Smooth muscle cell of trachea (primary cell): ENCODE data around the gene SERTM2. TPM values are rescaled to one million over a fixed set of nuclear protein-coding genes. Genes with fewer than 3 reads are reported as not detected.

Experiments used
- total RNA-seq: library from RNA; depleted of rRNA; stranded (reverse); fragments of >200 nt; gene quantifications from 2 replicates; pipeline ENCODE4 v1.2.1, GENCODE V29; 2014

The SERTM2 gene
- under 0.01 TPM in 1 of 2 replicates, not detected in the other for total RNA-seq

DNA sequence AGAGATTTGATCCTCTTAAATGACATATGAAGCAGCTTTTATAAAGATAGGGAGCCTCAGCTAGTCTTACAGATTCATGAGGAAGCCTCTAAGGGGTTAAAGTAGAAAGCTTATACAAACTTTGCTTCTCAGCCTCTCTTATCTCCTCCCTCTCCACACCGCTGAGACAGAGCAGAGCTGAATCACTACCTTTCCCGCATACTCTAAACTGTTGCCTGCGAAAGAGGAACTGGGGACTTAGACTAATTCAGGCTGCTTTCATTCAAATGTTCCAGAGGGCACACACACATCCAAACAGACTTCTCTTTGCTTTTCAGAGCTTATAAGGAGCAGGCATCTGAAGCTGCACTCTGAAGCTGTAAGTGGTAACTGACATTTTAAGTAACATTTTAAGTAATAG is at the start of gene SERTM2:
TSS of gene SERTM2 (plus strand) at position 169 of the 400 bp plus-strand sequence. CDS start 7,213 bp downstream, outside the sequence.

Other genes starting within 250 kb of the SERTM2 start
- 0.15 TPM in 1 of 2 replicates, not detected in the other for gene CAPN6, start 241.2 kb upstream of the SERTM2 start, total RNA-seq
- not detected in 2 replicates for gene DCX, start 99.5 kb upstream of the SERTM2 start, total RNA-seq
- 39.7 and 45.0 TPM in 2 replicates for gene ALG13, start 169.5 kb downstream of the SERTM2 start, total RNA-seq